OCI-LY3 (cell line): Measurements from ENCODE around the gene NR6A1.
A peak's percentile ranks its signal among the peaks of the same experiment; 100 is the strongest.

Experiments used
- EZH2phosphoT487 ChIP-seq: fragments of 200-600 bp; shearing (Covaris generic); IDR thresholded peaks from 2 replicates; pipeline ENCODE4 v1.6.1; 2018; ENCODE audit warnings: antibody characterized with exemption, mixed run types, low read depth
- TF ChIP-seq, protein P1 (sequence below): fragments of 200-600, 300-600 bp; sonication (generic); IDR thresholded peaks from 2 replicates; pipeline ENCODE4 v1.5.1; 2014; ENCODE audit warnings: antibody characterized with exemption, low read length, low read depth

DNA sequence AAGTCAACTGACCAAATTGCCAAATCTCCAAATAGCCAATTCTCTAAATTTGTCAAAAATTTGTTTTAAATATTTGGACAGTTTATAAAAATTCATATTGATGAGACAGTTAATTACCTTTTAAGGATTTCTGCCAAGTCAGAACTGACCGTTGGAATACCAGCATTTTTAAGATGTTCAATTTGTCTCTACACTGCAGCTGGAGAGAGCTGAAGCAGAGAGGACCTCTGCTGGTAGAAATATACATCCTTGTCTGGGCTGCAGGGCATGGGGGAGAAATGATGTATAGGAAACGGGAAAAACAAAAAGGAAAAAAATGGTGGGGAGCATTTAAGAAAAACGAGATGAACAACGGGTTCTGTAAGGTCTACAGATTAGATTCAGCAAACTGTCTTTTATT lies 16.8 kb downstream of the NR6A1 start:
- TF ChIP-seq, protein P1, sequence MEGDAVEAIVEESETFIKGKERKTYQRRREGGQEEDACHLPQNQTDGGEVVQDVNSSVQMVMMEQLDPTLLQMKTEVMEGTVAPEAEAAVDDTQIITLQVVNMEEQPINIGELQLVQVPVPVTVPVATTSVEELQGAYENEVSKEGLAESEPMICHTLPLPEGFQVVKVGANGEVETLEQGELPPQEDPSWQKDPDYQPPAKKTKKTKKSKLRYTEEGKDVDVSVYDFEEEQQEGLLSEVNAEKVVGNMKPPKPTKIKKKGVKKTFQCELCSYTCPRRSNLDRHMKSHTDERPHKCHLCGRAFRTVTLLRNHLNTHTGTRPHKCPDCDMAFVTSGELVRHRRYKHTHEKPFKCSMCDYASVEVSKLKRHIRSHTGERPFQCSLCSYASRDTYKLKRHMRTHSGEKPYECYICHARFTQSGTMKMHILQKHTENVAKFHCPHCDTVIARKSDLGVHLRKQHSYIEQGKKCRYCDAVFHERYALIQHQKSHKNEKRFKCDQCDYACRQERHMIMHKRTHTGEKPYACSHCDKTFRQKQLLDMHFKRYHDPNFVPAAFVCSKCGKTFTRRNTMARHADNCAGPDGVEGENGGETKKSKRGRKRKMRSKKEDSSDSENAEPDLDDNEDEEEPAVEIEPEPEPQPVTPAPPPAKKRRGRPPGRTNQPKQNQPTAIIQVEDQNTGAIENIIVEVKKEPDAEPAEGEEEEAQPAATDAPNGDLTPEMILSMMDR: peak; percentile 61
- TF ChIP-seq EZH2phosphoT487: no peak
